Measurements from ENCODE around the gene ECI2.

Gene ECI2

GRCh38 chr6:4134841-4135664 lies at the start of gene ECI2:
ECI2 (minus strand) TSS chr6:4135575; CDS start chr6:4135560, 15 bp downstream.
- DNase-seq, result peak; percentile 48

GRCh38 chr6:4180652-4181255 lies 45.4 kb upstream of the ECI2 start:
- DNase-seq, result no peak

- no peak for DNase-seq
These were observed 44.7 kb upstream of the ECI2 start for GRCh38 chr6:4179960-4180651.

DNA sequence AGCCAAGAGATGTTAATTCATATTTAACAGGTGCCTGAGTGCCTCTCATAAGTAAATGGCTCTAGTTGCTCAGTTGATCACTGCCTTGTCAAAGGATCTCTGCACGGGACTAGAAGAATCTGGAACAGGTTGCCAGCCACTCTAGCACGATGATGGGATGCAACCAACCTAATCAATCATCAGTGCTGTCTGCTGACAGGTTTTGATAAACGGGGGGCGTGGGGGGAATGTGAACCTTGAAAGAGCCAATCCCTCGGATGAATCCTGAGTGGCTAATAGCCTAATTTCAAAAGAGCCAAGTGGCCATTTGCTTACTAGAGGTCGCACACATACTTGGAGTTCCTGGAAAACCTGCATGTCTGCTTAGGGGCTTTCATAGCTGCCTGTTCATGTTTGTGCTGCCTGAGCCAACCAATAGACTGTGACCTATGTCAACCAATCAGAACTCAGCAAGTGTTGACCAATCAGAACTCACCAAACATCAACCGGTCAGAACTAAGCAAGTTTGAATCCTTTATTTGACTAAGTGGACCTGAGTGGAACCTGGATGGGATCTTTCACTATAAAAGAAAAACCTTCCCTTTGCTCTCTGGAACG lies 43.5 kb upstream of the ECI2 start:
- no peak for DNase-seq

DNA sequence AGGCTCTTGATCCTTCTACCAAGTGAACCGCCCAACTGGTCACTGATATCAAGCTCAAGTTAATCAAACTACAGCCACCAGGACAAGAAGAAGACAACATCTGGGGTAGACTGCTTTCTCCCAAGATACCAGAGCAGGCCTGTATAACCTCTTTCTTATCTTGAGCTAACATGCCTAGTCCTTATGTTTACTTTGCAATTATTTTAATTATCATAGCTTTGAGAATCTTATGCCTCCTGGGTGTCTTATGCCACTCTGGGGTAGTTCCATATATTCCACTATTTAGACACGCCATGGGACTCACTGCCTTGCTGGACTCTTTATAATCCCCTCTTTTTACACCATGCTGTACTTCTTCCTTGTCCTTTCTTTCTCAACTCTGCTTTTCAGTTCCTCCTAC lies 41.5 kb upstream of the ECI2 start:
- no peak for DNase-seq

DNA sequence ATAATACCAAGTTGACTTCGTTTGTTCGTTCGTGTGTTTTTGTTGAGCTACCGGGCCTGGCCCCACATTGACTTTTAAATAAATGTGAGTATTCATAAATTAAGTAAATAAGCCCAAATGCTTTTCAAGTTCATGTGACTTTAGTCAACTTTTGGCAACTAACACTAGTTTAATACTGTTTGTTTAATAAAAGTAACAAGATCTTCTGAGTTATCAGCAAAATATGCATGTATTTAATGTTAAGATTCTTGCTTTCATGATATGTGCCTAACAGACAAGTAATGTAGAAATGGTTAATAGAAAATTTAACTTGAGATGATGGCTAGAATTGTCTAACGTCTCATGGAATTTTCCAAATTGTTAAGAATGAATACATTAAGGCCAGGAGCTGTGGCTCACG lies 38.7 kb upstream of the ECI2 start:
- DNase-seq, result no peak

DNA sequence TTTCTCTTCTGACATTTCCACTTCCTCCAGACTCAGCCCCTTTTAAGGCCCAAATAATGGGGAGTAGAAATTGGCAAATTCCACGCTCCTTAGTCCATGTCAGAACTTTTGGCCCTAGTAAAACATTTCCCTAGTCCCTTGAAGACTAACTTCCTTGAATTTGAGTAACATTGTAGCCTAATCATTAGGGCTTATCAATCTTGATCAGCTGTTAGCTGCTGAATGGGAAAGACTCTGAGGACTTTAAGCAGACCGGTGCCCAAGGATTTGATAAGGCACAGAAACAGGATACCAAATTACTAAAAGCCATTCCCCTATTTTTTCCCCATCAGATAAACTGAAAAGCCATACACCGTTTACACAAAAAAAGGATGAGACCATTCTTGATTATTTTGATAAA lies 37.0 kb upstream of the ECI2 start:
- no peak for DNase-seq

- no peak for DNase-seq
These were observed 34.9 kb upstream of the ECI2 start for GRCh38 chr6:4170297-4170696.

GRCh38 chr6:4169028-4169789 lies 33.8 kb upstream of the ECI2 start:
- no peak for DNase-seq

DNA sequence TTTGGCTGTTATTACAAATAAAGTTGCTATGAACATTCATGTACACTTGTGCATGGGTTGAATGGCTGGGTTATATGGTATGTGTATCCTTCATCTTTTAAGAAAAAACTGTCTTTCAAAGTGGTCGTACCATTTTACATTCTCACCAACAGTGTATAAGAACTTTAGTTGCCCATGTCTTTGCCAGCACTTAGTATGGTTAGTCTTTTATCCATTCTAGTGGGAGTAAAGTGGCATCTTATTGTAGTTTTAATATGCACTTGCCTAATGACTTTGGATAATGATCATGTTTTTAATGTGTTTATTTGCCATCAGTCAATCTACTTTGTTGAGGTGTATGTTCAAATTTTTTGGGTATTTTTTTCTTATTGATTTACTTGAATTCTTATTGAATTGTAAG lies 32.5 kb upstream of the ECI2 start:
- no peak for DNase-seq

DNA sequence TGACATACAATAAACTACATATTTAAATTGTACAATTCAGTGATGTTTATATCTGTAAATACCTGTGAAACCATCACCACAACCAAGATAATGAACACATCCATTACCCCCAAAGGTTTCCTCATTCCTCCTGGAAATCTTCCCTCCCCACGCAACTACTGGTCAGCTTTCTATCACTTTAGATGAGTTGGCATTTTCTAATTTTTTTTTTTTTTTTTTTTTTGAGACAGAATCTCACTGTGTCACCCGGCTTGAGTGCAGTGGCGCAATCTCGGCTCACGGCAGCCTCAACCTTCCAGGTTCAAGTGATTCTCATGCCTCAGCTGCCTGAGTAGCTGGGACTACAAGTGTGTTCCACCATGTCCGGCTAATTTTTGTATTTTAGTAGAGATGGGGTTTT lies 31.7 kb upstream of the ECI2 start:
- DNase-seq, result no peak

GRCh38 chr6:4164456-4164855 lies 29.1 kb upstream of the ECI2 start:
- DNase-seq, result no peak

DNA sequence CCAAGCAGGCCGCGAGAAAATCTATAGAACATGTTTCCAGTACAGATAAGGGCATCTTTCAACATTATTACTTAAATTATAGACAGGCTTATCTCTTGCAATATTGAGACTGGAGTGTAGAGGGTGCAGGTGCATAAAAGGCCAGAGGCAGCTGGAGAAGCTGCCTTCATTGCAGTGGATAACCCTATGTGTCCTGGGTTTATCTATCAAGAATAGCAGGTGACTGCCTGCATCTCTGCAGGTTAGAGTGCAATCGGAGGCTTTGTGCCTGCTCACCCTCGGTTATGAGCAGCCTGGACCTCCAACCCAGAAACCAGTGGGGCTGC lies 28.7 kb upstream of the ECI2 start:
- no peak for DNase-seq

DNA sequence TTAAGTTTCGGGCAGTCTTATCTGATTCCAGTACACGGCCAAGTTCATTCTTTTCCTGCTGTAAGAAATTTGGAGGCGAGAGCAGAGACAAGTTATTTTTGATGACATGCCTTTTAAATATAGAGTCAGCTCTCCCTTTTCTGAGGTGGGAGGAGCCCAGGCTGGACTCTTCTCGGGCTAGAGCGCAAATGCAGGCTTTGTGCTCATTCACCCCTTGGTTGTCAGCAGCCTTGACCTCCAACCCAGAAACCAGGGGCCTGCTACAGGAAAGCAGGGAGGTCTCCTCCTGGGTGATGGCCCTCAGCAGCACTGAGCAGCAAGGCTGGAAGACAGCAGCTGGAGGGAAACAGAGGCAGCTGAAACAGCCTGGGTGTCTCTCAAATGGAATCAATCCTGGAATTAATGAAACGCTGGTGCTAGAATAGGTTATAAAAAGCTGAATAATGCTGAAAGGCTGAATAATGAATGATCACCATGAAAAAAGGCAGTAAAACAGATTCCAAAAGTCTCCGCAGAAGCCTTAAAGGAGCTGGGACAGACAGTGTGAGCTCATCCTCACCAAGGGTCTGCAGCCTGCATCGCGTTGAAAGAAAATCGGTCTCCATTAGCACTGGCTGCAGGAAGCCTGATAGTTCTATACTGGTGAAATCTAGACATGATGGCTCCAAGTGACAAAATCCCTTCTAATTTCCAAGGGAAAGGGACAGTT lies 28.2 kb upstream of the ECI2 start:
- DNase-seq, result no peak

DNA sequence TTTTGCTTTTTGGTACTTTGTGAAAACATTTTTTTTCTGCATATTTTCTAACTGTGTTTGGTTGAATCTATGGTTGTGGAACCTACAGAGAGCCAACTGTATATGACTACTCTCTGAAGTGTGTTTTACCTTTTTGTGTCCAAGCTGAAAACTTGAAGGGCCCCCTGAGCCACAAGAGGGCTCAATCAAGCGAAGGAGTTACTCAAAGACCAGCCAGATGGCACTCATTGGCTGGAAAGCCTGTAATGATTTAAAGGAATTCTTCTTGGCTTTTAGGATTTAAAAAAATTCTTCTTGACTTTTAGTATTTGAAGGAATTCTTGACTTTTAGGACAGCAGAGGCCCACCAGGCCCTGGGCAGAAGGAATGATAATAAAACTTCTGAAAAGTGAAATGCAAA lies 27.0 kb upstream of the ECI2 start:
- no peak for DNase-seq

- no peak for DNase-seq
These were observed 24.1 kb upstream of the ECI2 start for GRCh38 chr6:4159491-4159890.

DNA sequence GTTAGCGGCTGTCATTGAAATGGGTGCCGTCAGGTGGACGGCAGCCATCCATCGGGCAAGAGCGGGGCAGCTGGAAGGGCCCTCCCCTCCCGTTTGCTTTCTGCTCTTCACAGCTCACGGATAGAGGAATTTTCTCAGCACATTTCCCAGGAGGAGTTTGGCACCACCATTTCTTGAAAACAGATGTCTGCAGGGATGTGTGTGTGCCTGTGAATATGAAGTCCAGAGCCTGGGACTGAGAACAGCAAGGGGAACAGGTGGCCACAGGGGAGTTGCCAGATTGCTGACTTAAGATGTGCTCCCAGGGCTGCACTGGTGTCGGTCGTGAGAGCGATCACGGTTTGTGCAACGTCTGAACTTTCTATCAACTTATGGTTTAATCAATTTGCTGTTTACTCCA lies 22.1 kb upstream of the ECI2 start:
- no peak for DNase-seq

DNA sequence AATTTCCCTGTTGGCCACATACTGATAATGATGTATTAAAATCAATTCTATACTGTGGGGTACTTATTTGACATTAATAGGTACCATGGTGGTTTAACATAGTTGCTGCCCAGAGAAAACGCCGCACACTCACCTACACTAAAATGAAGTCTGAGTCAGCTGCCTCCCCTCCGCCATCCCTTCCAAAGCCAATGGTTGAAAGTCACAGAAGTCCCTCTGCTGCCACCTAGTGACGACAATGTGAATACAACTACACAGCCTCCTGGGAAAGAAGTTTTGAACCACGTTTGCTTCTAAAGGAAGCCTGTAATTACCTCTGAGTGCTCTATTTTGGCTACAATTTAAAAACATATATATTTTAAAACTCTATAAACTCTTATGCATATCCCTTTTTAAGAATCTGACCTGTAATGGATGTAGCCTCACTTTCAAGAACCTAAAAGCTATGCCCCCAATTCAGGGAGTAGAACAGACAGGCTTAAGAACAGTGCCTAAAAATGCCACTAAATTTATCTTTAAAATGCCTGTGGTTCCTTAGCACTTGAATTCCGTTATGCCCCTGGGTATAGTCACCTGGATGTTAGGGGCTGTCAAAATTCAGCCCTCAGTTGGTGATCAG lies 20.6 kb upstream of the ECI2 start:
- DNase-seq, result peak; percentile 61

GRCh38 chr6:4153514-4153985 lies 18.2 kb upstream of the ECI2 start:
- no peak for DNase-seq

- no peak for DNase-seq
These were observed 9.7 kb upstream of the ECI2 start for GRCh38 chr6:4145083-4145482.

DNA sequence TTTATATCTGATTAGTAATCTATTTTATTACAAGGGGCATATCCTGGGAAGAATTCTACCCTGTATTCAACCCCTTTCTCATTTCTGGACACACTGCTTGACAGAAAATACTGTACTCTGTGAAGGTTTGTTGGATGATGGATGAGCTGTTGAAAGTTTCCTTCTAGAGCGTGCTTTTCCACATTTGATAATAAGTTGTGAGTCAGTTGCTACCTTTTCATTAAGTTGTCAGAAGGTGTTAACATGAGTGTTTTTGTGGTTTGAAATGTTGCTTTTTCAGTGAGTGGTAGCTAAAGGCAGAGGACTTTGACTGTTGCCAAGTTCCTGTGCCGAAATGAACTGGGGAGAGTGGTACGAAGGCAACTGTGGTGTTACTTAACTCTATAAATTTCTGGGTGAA lies 3.9 kb upstream of the ECI2 start:
- DNase-seq, result no peak

DNA sequence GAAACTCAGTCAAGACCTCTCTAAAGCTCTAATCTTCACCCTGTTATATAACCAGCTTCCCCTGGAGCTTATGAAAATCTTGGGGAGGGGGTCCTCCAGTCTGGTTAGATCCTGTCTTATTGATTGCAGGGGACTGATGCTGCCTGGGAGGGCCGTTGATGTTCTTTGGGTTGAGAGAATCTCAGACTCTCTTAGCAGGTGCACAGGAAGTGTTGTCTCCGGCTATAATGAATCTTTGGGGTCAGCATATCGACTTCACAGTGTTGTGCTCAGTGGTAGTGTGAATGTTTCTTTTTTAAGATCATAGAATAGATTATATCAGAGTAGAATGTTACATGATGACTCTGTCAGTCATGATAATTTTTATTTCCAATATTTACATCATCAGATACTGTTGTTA lies 2.8 kb upstream of the ECI2 start:
- DNase-seq, result no peak
